ENCODE data around the gene KCNQ1.

The KCNQ1 gene

DNA sequence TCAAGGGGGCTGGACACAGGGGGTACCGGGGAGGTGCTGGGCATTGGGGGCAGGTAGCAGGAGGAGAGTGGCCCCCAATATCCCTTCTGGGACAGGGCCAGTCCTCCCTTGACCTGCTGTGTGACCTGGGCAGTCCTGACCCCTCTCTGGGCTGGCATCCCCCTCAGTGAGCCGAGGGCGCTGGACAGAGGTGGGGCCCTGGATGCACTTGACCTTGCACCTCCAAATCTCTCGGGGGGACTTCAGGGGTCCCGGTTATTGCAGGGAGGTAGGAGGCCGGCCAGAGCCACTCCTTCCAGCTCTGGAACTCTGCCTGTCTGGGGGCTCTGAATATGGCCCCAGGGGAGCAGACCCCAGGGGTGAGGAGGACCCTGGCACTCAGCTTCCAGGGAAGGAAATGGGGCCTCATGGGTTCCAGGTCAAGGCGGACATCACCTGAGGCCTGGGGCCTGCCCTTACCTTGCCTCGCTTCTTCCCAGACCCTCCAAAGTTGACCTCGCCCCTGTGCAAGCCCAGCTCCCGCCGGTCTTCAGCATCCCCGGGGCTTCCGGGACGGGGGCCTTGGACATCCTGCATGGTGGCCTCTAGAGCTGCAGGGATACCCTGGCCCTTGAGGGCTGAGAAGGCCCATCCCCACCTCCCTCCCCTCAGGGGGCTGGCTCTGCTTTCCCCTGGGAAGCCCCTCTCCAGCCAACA is 22.2 kb upstream of the KCNQ1 start:
- H3K4me3 ChIP-seq (ENCODE audit: low read length), result no peak overlapping the region
- DNase-seq (ENCODE audit: low read depth, low spot score), result no peak

DNA sequence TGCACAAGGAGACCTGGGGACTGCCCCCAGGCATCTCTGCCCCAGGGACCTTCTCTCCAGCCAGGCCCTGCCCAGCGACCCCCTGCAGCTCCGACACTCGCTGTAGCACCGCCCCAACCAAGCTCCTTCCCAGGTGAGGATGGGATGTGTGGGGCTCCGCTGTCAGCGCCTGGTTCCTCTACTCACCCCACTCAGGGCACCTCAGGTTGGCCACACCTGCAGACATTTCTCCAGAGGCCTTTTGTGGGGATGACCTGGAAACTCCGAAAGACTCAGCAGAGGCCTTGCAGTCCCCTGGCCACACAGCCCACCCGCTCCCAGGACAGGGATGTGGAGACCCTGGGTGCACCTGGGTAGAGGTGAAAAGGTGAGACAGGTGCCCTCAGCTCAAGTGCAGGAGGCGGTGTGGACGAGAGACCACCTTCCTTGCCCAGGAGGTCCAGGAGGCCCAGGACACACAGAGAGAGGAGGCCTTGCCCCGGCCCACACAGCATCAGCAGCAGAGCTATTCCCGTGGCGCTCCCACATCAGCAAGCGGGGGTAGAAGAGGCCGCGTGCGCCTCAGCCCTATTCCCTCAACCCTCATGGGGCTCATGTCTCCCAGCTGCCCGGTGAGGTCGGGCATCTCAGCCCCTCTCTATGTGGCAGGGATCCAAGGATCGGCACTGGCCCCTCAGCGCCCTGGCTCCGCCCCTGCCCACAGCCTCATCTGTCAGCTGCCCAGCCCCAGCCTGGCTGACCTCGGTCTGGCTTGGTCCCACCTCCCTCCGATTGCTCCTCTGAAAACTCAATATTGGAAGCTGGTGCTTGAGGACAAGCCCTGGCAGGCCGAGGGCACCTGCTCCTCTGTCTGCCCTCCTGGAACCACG is 21.4 kb upstream of the KCNQ1 start:
- H3K4me3 ChIP-seq (ENCODE audit: low read length), result no peak overlapping the region
- no peak for DNase-seq (ENCODE audit: low read depth, low spot score)

DNA sequence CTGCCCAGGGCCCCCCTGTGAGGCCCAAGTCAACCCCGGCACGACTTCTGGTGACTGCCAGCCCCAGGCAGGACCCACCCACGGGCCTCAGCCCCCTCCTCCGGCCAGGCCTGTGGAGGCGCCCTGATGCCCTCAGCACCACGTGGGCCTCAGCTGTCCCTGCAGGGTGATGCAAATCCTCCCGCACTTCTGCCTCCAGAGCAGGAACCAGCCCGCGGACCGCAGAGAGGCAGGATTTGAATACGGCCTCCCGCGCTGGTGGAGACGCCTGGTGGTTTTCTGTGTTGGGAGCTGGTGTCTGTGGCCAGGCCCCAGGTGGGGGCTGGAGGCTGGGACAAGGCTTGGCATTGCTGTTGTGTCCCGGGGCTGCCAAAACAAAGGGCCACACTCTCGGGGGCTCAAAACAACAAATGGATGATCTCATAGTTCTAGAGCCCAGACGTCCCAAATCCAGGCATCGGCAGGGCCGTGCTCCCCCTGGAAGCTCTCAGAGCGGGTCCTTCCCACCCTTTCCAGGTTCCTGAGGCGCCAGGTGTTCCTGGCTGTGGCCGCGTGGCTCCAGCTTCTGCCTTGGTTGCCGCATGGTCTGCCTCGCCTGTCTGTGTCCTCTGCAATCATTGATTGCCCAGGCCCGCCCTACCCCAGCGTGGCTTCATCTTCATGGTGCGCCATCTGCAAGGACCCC is 19.9 kb upstream of the KCNQ1 start:
- DNase-seq (ENCODE audit: low read depth, low spot score), result no peak
- H3K4me3 ChIP-seq (ENCODE audit: low read length), result no peak overlapping the region

DNA sequence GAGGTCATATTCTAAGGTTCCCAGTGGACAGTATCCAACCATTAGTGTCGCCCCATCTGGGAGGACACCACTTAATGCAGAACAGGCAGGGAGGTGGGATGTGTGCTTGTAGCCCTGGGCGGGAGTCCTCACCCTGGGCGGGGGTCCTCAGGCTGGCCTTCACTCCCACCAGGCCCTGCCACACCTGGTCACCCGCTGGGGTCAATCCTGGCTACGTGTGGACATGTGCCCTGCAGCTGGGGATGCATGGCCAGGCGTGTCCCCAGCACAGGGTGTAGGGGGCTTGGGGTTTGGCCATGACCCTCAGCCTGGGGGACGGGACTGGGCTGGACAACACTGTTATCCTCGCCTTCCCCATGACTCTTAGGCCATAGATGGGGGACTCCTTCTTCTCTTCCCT is 19.3 kb upstream of the KCNQ1 start:
- DNase-seq (ENCODE audit: low read depth, low spot score), result no peak
- no peak overlapping the region for H3K4me3 ChIP-seq (ENCODE audit: low read length)

DNA sequence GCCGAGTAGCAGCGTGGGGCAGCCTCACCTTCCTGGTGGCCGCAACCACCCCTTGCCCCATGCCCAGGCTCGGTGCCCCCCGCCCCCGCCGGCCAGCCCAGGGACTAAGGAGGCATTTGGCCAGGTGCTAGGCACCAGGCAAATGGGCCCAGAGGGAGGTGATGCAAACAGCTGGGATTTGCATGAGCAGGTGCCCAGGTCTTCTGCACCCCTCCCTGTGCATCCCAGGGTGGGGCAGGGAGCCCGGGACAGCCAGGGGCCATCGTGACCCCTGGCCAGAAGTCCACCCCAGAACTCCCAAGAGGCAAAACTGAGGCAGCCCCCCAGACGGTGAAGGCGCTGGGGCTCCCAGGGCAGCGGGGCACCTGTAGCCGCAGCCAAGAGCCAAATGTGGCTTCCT is 18.6 kb upstream of the KCNQ1 start:
- DNase-seq (ENCODE audit: low read depth, low spot score), result no peak
- H3K4me3 ChIP-seq (ENCODE audit: low read length), result no peak overlapping the region

DNA sequence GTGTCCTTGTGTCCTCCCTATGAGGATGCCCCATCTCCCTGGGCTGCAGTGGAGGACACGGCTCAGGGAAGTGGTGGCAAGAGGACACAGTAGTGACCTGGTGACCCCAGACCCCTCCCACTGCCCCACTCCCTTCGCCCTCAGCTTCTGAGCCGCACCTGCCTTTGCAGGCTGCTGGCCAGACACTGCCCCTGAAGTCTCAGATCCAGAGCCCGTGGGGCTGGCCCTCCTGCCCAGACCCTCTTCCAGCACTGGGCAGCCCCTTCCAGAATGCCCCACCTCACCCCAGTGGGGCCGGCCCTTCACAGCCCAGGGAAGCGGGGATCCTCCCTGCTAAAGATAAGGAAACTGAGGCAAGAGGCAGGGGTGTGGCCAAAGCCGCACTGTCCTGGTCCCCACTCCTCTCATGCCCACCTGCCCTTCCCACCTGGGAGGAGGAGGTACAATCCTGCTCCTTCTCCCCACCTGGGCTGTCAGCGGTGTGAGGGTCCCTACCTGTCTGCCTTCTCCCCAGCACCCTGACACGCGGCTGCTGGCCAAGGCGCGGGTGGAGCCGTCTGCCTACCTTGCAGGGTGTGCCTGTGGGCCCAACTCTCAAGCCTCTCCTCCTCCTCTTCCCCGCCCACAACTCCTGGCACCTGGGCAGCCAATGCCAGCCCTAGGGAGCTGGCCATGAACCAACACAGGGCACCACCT is 17.8 kb upstream of the KCNQ1 start:
- H3K4me3 ChIP-seq (ENCODE audit: low read length), result no peak overlapping the region
- no peak for DNase-seq (ENCODE audit: low read depth, low spot score)

DNA sequence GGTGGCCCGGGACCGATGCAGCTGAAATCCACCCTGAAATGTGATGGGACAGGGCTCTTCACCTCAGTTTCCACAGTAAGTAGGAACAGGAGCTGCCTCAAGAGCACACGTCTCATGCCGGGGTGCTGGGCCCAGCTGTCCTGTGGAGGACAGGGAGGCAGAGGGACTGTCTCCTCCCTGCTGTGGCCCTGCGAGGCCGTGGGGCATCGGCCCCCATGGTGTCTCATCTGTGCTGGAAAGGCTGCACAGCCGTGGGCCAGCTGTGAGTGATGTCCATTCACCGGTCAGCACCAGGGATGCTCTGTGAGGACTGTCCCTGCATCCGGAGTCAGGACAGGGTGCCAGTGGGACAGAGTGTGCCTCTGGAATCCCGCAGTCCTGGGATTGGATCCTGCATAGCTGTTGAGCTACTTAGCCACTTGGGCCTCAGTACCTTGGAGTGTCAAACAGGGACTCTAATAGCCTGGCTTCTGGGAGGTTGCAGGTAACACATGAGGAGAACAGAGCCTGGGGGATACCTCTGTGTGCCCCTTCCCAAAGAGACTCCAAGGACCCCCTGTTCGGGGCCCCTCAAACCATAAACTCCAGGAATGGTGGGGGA is 17.0 kb upstream of the KCNQ1 start:
- H3K4me3 ChIP-seq (ENCODE audit: low read length), result no peak overlapping the region
- no peak for DNase-seq (ENCODE audit: low read depth, low spot score)

DNA sequence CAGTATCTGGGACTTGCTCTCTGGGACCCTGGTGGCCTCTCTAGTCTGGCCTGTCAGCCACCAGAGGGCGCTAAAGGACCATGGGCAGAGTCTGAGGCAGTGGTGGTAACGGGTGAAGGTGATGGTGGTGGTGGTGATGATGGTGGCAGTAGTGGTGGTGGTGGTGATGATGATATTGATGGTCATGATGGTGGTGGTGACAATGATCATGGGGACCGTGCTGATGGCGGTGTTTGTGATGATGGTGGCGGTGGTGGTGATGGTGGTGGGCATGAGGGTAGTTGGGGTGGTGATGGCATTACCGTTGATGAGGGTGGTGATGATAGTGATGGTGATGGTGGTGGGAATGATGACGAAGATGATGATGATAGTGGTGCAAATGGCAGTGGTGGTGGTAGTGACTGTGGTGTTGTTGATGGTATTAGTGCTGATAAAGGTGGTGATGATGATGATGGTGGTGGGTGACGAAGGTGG is 16.4 kb upstream of the KCNQ1 start:
- H3K4me3 ChIP-seq (ENCODE audit: low read length), result no peak overlapping the region
- DNase-seq (ENCODE audit: low read depth, low spot score), result peak; percentile 39

DNA sequence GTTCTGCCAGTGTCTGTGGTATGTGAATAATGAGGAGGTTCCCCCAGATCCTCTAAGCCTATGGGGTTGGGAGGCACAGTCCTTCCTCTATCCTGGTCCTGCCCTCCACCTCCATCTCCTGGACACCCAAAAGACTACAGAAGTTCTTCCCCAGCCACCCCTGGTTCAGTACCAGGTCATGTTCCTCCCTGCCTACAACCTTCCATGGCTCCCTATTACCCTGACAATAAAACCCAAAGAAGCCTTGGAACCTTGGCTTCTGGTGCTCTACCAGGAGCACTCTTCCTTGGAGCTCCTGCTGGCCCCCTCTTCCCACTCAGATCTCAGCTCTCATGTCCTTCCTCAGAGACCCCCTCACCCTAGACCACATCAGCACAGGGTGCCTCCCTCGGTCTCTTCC is 13.4 kb upstream of the KCNQ1 start:
- DNase-seq (ENCODE audit: low read depth, low spot score), result no peak
- H3K4me3 ChIP-seq (ENCODE audit: low read length), result no peak overlapping the region

DNA sequence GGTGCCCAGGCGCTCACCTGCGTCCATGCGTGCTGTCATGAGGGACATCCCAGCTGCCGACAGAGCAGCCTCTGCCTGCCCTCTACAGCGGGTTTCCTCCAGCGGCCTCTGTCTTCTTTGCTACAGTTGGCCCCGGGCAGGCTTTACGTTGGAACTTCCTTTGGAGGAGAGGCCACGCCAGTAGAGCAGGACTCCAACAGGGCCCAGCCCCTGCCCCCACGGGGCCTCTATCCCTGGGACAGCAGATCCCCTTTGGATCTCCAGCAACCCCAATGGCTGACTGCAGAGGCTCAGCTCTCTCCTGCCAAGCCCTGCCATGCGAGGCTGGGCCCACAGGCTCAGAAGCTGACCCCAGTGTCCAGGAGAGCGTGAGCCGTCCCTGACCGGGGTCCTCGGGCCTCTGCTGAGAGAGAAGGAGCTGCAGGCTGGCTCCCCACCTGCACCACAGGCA is 12.6 kb upstream of the KCNQ1 start:
- no peak overlapping the region for H3K4me3 ChIP-seq (ENCODE audit: low read length)
- DNase-seq (ENCODE audit: low read depth, low spot score), result no peak

DNA sequence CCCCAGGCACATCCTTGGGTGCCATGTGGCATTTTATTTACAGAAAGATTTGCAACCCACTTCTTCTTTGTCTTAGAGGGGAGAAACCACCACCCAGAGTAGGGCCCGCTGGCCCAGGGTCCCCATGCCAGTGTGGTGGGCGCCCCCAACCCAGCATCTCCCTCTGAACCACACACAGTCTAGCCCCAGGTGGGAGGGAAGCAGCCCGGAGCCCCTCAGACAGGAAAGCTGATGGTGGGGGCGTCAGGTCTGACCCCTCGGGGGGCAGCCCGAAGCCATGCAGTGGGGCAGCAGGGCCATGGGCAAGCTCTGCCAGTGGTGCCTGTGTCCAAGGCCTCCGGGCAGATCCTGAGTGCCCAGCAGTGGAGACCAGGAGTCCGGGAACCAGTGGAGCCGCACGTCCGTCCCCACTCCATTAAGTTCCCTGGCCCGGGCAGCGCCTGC is 12.2 kb upstream of the KCNQ1 start:
- H3K4me3 ChIP-seq (ENCODE audit: low read length), result no peak overlapping the region
- DNase-seq (ENCODE audit: low read depth, low spot score), result no peak

DNA sequence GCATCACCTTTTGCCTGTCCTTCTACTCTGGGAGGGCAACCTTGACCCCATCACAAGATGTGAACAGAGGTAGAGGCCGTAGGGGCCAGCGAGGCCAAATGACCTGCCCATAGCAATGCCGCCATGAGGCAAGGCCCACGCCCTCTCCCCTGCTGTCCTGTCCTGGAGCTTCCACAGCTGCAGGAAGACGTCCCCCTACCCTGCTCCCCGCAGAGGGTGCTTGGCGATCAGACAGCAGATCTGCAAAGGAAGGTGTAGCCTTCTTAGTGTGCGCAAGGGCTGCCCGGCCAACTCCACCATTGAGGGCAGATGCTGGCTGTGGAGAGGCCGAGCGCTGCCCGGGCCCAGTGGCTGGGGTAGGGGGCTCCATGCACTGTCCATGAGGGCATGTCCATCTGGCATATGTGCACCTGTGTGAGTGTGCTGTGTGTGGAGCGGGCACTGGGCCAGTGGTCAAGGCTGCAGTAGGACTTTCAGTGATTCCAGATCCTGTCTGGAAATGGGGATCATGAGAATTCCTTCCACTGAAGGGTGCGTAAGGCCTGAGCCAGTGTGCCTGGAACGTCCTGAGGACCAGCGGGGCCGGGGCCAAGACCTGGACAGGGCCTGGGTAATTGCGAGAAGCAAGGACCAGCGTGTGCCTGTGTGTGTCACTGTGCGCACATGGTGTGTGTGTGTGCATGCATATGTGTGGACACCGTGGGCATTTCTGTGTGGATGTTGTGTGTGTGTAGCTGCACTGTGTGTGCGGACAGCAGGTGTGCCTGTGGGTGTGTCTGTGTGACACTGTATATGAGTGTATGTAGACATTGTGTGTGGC is 11.5 kb upstream of the KCNQ1 start:
- DNase-seq (ENCODE audit: low read depth, low spot score), result no peak
- no peak overlapping the region for H3K4me3 ChIP-seq (ENCODE audit: low read length)

DNA sequence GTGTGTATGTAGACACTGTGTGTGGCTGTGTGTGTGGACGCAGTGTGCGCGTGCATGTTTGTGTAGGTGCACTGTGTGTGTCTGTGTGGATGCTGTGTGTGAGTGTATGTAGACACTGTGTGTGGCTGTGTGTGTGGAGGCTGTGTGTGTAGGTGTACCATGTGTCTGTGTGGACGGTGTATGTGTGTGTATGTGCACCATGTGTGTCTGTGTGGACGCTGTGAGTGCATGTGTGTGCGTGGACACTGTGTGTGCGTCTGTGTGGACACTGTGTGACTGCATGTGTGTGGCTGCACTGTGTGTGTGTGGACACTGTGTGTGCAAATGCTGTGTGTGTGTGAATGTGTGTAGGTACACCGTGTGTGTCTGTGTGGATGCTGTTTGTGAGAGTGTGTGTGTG is 10.8 kb upstream of the KCNQ1 start:
- H3K4me3 ChIP-seq (ENCODE audit: low read length), result no peak overlapping the region

DNA sequence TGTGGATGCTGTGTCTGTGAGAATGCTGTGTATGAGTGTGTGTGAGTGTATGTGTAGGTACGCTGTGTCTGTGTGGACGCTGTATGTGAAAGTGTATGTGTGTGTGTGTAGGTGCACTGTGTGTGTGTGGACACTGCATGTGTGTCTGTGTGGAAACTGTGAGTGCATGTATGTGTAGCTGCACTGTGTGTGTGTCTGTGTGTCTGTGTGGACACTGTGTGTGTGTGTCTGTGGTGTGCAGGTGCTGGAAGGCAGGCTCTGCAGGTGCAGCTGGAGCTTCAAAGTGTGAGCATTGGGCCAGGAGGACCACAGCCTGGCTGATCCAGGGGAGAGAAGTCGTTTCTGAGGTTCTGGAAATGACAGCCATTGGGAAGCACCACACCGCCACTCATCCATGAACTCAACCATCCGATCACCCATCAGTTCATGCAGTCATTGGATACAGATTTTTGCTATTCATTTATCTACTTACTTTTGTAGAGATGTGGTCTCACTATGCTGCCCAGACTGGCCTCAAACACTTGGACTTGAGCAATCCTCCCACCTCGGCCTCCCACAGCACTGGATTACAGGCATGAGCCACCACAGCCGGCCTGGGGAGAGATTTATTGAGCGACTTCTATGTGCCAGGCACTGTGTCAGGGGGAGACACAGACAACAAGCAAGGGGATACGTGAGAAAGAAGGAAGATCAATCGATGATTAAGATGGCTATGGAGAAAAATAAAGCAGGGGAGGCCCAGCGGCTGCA is 10.1 kb upstream of the KCNQ1 start:
- no peak for DNase-seq (ENCODE audit: low read depth, low spot score)

More for the DNA sequence above, 10.8 kb upstream of the KCNQ1 start:
- no peak for DNase-seq (ENCODE audit: low read depth, low spot score)

DNA sequence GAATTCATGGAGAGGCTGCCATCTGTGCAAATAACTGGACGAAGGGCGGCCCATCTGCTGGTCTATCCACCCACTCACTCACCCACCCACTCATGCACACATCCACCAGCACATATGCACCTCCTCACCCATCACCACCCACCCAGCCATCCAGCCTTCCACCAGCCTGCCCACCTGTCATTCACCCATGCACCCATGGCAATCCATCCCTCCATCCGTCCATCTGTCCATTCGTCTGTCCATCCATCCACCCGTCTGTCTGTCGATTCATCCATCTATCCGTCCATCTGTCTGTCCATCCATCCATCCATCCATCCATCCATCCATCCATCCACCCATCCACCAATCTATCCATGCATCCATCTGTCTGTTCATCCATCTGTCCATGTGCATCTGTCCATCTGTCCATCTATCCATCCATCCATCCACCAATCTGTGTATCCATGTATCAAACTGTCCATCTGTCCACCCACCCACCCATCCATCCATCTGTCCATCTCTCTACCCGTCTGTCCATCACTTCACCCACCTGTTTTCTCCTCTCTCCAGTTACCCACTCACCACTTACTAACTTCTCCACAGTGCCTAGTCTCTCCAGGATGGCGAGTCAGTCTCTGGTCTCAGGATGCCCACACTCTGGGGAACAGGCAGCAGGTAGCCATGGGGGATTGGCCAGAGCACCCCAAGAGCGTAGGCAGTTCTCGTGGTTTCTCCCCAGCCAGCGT is 9.4 kb upstream of the KCNQ1 start:
- DNase-seq (ENCODE audit: low read depth, low spot score), result no peak
- no peak overlapping the region for H3K4me3 ChIP-seq (ENCODE audit: low read length)

More for the DNA sequence above, 10.1 kb upstream of the KCNQ1 start:
- H3K4me3 ChIP-seq (ENCODE audit: low read length), result no peak overlapping the region

DNA sequence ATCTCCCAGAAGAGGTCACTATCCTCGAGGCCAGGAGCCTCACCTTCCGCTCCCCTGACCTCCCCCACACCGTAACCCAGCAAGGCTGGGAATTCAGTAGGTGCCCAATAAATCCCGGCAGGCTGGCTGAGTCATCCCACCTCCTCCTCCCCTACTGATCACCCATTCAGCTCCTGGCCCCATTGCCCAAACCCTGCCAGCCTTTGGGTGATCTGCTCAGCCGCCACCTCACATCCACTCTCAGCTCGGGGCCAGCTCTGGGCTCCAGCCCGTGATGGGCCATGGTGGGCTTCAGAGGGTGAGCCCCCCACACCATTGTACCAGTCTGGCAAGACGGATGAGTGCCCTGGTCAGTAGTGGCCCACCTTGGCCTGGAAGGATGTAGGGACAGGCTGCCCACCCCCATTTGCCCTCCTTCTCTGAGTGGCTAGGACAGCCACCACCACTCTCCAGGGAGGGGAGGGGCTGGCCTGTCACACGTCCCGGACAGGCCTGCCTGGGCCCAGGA is 8.7 kb upstream of the KCNQ1 start:
- DNase-seq (ENCODE audit: low read depth, low spot score), result no peak
- H3K4me3 ChIP-seq (ENCODE audit: low read length), result no peak overlapping the region
